Measurements from ENCODE around the gene ARPC4.

Gene ARPC4

DNA sequence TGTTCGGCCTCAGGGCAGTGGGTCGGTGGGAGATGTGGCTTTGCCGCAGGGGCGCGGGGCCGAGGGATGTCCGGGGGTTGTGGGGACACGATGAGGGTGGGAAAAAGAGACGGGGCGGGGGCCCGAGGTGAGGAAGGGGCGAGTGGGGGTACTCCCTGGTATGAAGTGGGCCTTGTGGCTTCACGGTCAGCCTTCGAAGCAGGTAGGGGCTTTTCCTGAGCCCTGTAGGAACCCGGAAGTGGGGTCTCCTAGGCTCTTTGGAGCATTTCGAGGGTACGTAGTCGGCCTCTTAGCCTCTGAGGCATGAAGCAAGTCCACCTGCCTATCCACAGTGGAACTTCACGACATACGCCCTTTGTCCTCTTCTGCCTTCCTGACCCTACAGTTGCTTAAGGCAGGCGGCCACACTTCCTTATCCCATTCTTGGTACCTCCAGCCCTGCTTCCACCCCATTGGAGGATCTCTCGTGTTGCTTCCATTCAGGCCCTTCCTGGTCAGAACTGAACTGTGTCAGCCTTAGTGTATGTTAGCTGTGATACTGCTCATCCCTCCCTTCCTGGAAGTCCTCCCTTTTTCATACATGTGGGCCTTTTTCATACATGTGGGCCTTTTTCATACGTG, 389 bp downstream of the ARPC4 start:
- DNase-seq, result peak; percentile 20

DNA sequence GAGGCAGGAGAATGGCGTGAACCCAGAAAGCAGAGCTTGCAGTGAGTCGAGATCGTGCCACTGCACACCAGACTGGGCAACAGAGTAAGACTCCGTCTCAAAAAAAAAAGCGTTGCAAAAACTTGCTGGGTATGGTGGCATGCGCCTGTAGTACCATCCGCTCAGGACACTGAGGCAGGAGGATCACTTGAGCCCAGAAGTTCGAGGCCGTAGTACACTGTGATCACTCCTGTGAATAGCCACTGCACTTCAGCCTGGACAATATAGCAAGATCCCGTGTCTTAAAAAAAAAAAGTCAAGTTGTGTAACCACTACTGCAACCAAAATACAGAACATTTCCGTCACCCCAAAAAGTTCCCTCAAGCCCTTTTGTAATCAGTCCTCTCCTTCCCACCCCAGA, 1.5 kb downstream of the ARPC4 start:
- no peak for DNase-seq

DNA sequence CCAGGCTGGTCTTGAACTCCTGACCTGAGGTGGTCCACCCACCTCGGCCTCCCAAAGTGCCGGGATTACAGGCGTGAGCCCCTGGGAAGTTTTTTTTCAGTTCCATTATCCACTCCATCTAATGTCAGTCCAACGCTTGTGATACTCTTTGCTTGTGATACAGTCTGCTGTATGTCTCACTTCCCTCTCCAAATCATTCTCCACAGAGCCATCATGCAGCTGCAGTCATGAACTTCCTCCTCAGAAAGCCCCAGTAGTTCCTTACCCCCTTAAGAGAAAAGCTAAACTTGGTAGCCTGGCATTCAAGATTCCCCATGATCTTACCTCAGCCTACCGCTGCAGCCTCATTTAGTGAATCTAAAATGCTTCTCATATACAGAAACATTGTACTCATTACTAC, 2.3 kb downstream of the ARPC4 start:
- DNase-seq, result no peak

DNA sequence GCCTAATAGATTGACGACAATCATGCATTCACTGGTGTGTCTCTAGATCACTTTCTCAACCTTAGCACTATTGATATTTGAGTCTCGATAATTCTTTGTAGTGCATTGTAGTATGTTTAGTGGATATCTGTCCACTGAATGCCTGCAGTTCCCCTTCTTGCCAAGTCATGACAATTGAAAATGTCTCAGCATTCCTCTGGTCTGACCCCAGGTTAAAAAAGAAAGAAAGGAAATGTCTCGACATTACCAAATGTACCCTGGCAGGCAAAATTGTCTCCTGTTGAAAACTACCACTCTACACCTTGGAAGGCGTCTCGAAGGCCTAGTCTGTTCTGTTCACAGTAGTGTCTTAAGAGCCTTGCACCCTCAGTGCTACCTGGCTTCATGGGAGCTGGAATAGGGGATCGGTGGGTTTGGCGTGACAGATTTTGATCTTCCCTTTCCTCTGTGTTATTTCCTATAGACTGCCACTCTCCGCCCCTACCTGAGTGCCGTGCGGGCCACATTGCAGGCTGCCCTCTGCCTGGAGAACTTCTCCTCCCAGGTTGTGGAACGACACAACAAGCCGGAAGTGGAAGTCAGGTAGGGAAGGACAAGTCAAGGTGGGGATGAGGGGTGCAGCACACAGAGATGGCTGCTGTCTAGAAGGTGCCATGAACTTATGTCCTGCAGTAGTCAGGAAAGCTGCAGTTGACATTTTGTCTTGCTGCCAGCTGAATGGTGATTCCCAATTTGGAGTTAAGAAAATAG, 4.5 kb downstream of the ARPC4 start:
- no peak for DNase-seq

DNA sequence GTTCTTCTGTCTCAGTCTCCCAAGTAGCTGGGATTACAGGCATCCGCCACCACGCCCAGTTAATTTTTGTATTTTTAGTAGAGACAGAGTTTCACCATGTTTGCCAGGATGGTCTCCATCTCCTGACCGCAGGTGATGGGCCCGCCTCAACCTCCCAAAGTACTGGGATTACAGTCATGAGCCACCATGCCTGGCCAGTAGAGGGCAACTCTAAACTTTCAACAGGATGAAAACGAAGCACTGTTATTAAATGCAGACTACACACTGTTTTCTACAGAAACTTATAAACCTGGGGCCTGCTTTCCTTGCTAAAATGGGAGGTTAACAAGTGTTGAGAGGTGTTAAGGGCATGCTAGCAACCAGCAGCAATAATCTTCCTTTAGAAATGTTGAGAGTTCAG, 7.6 kb downstream of the ARPC4 start:
- DNase-seq, result no peak

DNA sequence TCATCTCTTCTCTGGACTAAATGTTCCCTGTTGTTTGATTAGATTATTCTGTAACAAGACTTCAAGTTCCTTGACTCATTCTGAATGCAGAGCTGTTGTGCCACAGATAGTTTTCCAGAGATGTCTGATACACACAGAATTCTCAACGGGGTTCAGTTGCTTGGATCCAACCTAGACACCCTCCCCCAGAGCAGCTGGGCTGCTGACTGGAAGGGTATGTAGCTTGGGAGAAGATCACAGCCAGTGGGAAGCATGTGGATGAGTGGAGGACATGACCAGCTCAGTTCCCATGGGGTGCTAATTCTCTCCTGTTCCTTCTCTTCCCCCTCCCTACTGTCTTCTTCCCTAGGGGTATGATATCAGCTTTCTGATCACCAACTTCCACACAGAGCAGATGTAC, 10.6 kb downstream of the ARPC4 start:
- no peak for DNase-seq

DNA sequence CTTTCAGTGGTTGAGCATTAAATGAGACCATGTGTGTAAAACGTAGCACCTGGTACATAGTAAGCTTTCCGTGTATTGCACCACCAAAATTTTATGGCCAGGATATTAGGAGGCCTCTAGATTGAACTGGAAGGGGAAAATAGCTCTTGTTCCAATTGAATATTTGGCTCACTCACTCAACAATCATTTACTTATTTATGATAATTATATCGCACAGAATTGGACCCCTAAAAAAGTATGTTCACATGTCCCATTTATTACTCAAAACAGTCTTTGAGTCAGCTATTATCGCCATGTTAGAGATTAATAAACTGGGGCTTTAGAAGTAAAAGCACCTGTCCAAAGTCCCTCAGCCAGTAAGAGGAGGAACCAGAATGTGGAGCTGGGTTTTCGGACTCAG, 12.1 kb downstream of the ARPC4 start:
- no peak for DNase-seq

DNA sequence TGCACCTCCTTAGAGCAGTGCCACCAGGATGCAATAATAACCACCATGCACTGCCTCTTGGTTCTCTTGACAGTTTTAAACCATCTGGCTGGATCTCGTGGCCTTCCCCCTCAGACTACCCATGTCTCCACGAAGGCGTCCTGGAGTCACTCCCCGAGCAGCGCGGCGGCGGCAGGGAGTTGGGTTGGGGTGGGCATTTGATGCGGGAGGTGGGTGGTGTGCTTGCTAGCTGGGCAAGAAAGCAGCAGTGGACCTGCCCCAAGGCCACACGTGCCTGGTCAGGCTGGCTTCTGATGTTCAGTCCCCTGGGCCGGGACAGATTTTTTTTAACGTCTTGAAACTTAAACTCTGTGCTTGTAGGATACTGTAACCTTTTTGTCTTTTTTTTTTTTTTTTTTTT, 13.3 kb downstream of the ARPC4 start:
- no peak for DNase-seq

DNA sequence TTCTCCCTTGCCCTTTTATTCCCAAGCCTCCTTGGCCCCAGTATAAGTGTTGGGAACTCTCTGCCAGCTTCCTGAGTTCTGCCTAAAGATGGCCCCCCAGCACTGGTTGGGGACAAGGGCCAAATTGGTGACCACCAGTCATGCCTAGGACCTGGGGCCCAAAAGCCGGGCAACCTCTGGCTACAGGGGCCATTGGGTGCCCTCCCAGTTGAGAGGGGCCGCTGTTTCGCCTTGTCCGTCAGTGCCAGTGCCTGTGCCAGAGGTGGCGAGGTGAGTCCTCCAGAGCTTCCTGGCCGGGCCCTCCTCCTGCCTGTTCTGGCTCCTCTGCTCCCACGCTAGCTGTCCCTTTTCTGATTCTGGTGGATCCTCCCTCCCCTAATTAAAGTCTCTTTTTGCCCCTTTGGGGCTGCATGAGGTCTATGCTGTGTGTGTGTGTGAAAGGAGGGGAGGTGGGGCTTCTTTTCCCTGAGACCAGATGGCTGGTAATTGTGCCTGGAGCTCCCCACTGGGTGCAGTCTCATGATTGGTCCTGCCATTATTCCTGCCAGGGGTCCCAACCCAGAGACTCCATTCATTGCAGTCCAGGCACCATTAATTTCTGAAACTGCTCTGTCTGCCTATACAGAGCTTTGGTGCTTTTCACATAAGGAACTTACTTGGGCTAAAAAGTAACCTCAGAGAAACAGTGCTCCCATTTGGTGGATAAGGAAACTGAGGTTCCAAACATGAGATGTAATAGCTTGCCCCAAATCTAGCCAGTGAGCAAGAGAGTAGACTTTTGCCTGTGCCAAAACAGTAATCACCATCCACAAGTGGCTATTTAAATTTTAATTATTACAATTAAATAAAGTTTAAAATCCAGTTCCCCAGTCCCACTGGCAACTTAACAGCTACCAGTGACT, 14.1 kb downstream of the ARPC4 start:
- no peak for DNase-seq

DNA sequence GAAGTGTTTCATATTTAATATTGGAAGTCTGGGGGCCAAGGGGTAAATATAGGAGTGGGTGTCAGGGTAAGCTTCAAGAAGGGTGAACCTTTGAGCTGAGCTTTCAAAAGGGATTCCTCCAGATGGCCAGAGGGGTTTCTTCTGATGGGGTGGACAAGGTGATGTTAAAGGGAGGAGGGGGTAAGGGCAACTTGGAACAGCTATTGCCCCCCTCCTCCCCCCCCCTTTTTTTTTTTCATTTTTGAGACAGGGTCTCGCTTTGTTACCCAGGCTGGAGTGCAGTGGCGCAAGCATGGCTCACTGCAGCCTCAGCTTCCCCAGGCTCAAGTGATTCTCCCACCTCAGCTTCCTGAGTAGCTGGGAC, 15.1 kb downstream of the ARPC4 start:
- no peak for DNase-seq

DNA sequence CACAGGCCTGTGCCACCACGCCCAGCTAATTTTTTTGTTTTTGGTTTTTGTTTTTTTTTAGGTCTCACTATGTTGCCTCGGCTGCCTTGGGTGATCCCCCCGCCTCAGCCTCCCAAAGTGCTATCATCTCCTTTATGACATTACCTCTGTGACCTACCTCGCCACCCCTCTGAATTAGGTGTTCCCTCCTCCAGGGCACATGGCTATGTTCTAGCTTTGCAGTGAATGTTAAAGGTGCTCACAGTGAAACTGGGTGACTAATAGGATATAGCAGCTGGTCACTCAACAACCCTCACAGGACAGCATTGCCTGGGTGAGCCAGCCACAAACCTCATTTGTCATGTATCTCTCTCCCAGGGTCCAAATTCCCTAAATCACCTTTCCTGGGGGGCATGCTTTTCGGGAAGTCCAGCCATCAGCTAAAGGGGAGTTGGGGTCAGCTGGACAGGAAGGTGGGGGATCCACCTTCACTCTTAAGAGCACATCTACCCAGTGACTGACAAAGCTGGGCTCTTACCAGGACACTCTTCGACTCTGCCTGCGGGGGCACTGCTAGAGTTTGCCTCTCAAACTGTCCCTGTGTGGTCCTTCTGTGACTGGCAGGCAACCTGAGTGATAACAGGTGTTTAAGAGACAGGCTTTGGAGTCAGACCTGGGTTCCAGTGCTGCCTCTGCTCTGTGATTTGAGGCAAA, 15.6 kb downstream of the ARPC4 start:
- DNase-seq, result no peak

DNA sequence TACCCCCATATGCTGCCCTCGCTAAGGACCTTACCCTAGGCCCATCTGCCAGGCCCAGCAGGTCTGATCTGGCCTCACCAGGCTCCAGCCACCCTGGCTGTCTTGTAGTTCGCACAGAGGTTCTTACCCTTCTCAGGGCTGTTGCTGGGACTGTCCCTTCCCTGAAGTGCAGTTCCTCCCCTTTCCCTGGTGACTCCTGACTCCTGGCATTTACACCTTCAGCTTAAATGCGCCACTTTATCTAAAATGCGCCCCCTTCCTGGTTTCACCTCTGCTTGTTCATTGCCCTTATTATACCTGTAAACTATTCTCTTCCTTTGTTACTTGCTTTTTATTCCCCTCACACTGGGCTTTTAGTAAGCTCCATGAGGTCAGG, 16.3 kb downstream of the ARPC4 start:
- no peak for DNase-seq

DNA sequence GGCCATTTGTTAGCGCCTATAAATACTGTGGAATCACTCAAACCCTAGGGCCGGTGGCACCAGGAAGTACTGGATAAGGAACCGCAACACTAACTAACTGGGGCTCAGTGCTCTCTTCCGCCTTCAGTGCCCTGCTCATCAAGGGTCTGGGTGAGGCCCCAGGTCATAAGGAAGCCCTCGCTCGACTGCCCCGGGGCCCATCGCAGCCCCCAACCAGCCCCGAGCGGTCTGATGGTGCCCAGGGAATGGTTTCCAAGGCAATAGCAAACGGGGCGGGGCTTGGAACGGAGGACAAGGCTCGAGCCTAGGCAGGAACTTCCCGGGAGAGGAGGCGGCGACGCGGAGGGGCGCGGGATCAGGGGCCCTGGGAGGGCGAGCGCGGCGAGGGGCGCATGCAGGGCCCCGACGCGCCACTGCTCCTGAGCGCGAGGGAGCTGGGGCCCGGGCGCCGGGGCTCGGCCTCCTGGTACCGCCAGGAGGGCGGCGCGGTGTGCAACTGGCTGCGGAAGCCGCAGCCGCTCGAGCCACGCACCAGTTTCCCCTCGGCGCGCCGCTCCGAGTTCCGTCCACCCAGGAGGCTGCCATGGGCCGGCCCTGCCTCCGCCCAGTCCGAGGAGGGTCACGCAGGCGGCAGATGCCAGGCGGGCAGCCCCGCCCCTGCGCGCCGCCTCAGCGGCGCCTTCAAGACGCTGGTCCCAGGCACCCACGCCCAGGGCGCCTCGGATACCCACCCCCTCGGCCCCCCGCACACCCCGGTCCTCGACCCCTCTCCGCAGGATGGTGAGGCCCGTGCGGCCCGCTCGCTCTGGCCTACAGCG, 16.9 kb downstream of the ARPC4 start, which contains the start of gene TTLL3:
TSS of gene TTLL3 (plus strand) at position 648 of the 818 bp plus-strand sequence. CDS start 400 bp downstream, outside the sequence.
- DNase-seq, result peak; percentile 28

DNA sequence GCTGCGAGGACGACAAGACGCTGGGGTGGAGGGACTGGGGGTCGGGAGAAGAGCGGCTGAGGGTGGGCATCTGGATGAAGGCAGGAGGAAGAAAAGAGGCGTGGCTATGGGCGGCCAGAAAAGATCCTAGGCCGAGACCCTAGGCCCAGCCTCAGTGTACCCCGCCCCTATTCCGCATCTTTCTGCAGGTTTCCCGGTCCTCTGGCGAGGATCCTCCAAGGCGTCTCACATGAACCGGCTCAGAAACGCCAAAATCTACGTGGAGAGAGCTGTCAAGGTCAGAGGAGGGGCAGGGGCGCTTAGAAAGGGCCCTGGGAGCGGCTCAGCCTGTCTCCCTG, 17.5 kb downstream of the ARPC4 start:
- no peak for DNase-seq

DNA sequence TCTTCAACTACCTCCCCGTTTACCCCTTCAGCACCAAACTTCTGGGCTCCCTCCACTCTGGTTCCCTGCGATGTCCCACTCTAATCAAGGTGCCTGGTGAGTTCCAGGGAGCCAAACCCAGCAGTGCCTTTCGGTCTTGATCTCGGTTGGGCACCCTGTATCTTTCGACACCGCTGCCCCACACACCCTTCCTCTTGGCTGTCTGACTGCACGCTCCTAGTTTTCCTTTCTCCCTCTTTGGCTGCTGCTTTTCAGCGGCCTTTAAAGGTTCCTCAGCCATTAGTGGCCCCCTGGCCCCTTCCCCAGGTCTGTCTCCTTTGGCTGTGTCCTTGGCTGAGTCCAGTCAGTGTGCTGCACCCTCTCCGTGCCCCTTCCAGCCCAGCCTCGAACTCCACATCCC, 18.0 kb downstream of the ARPC4 start:
- DNase-seq, result no peak

DNA sequence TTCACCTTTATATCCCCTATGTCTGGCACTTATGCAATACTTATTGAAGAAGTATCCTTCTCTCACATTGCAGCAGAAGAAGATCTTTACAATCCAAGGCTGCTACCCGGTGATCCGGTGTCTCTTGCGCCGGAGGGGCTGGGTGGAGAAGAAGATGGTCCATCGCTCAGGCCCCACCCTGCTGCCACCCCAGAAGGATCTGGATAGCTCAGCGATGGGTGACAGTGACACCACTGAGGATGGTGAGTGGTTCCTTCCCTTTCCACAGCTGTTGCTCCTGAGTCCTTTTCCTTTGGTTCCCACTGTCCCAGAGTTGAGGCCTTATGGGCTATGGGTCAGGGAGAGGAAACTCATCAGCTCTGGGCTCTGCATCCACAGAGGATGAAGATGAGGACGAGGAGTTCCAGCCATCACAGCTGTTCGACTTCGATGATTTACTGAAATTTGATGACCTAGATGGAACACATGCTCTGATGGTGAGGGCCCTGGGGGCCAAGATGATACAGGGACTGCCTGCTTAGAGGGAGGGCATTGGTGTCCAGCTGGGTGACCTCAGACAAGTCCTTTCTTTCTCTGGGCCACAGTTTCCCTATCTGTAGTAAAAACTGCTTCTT, 20.1 kb downstream of the ARPC4 start:
- DNase-seq, result no peak

DNA sequence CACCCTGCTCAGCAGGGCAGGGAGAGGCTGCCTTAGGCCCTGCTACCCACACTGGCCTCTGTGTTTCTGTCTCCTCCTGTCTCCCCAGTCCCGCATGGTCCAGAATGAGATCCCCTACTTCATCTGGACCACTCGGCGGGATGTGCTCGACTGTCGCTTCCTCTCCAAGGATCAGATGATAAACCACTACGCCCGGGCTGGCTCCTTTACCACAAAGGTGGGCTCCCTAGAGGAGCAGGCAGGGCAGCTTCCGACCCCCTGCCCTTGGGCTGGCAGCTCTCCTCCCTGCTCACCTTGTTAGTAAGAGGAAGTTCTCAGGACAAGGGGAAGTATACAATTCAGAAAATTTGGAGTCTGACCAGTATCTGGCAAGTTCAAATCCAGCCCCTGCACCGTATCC, 23.1 kb downstream of the ARPC4 start:
- DNase-seq, result no peak

DNA sequence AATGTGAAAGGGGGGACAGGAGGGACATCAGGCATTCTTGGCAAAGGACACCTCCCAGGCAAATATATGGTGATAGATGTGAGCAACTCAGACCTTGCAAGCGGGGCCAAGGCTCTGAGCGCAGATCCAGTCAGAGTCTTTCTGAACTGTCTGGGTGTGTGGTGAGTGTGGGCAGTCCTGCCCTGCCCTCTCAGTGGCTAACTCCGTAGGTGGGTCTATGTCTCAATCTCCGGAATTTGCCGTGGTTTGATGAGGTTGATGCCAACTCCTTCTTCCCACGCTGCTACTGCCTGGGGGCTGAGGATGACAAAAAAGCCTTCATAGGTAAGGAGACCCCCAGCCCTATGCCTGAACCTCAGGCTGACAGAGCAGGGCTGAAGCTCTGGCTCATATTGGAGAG, 24.6 kb downstream of the ARPC4 start:
- DNase-seq, result no peak

DNA sequence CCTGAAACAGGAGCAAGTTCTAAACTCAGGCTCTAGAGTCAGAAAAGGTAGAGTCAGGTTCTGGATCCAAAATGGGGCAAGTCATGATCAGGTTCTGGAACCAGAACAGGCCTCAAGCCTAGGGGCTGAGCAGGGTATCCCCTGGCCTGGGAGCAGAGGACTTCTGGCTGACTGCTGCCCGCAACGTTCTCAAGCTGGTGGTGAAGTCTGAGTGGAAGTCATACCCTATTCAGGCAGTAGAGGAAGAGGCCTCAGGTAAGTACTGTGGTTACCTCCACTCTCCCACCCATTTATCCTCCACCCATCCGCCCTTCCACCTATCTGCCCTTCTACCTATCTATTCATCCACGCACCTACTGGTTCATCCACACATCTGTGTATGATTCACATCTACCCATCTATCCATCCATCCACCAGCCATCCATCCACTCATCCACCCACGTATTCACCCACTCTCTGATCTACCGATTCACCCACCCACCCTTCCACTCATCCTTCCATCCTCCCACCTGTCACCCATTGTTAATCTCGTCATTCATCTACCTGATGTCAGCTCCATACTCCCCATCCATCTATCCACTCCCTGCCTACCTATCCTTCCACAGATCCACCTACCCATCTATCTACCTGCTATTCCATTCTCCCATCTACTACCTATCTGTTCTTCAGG, 25.9 kb downstream of the ARPC4 start:
- DNase-seq, result no peak

DNA sequence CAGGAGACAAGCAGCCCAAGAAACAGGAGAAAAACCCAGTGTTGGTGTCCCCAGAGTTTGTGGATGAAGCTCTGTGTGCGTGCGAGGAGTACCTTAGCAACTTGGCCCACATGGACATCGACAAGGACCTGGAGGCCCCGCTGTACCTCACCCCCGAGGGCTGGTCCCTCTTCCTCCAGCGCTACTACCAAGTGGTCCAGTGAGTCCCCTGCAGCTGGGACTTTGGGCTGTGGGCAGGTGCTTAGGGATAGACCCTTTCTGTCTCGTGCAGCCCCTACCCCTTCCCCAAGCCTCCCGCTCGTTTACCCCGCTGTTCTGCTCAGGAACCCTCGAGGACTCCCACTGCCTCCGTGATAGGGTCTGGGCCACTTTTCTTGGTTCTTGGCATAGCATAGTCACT, 27.7 kb downstream of the ARPC4 start:
- DNase-seq, result no peak

DNA sequence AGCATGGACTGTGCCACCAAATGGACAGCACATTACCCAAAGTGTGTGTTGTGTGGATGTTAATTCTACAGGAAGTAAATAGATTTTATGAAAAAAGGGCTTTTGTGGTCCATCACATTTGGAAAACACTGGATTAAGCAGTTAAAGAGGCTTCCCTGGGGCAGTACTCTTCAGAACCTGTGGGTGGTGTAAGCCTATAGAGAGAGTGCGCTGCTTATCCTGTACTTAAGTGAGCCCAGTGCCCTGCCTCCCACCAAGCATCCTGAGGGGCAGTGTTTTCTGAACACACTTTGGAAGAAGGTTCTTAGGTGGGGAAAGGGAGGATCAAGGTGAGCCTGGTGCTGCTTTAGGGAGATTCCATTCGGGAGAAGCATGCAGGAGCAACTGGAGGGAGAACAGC, 28.1 kb downstream of the ARPC4 start:
- DNase-seq, result peak; percentile 10

Data from amniotic stem cell (primary cell).